Brain pericyte (primary cell): ENCODE data around the gene ADGRA3.
"Not testable (repeated sequence)": the region's sequence is repeated elsewhere in the genome, so short reads cannot be mapped to it uniquely, and the experiment has no call there.

Source experiments
- DNase-seq: peaks from one replicate; pipeline ENCODE4 v3.0.0-alpha.2; 2012; ENCODE audit warnings: low read depth, low spot score

Gene ADGRA3

GRCh38 chr4:22444813-22445212 is 71.1 kb downstream of the ADGRA3 start:
- no peak for DNase-seq

- no peak for DNase-seq
Observed at GRCh38 chr4:22442956-22443355, 72.9 kb downstream of the ADGRA3 start.

- DNase-seq: no peak
Observed at GRCh38 chr4:22440999-22441398, 74.9 kb downstream of the ADGRA3 start.

- no peak for DNase-seq
Observed at GRCh38 chr4:22439947-22440346, 75.9 kb downstream of the ADGRA3 start.

- DNase-seq: no peak
Observed at GRCh38 chr4:22435652-22436051, 80.2 kb downstream of the ADGRA3 start.

- peak; percentile 5 for DNase-seq
Observed at GRCh38 chr4:22434895-22435294, 81.0 kb downstream of the ADGRA3 start.

- DNase-seq: no peak
Observed at GRCh38 chr4:22430626-22431025, 85.2 kb downstream of the ADGRA3 start.

- DNase-seq: no peak
Observed at GRCh38 chr4:22428441-22428840, 87.4 kb downstream of the ADGRA3 start.

GRCh38 chr4:22427675-22428074 is 88.2 kb downstream of the ADGRA3 start:
- no peak for DNase-seq

- DNase-seq: no peak
Observed at GRCh38 chr4:22420291-22420690, 95.6 kb downstream of the ADGRA3 start.

- DNase-seq: no peak
Observed at GRCh38 chr4:22417408-22417807, 98.5 kb downstream of the ADGRA3 start.

GRCh38 chr4:22416403-22416802 is 99.5 kb downstream of the ADGRA3 start:
- DNase-seq: no peak

- DNase-seq: no peak
Observed at GRCh38 chr4:22414833-22415232, 101.0 kb downstream of the ADGRA3 start.

- DNase-seq: no peak
Observed at GRCh38 chr4:22413471-22413870, 102.4 kb downstream of the ADGRA3 start.

GRCh38 chr4:22412013-22412412 is 103.9 kb downstream of the ADGRA3 start:
- no peak for DNase-seq

- no peak for DNase-seq
Observed at GRCh38 chr4:22410645-22411247, 105.1 kb downstream of the ADGRA3 start.

GRCh38 chr4:22408474-22408873 is 107.4 kb downstream of the ADGRA3 start:
- DNase-seq: no peak

- DNase-seq: no peak
Observed at GRCh38 chr4:22407361-22407760, 108.5 kb downstream of the ADGRA3 start.

- DNase-seq: no peak
Observed at GRCh38 chr4:22398671-22399070, 117.2 kb downstream of the ADGRA3 start.

GRCh38 chr4:22391551-22391950 is 124.3 kb downstream of the ADGRA3 start:
- no peak for DNase-seq

GRCh38 chr4:22389240-22389870 is 126.5 kb downstream of the ADGRA3 start:
- DNase-seq: peak; percentile 47

GRCh38 chr4:22385611-22386011 is 130.3 kb downstream of the ADGRA3 start:
- DNase-seq: no peak

GRCh38 chr4:22384154-22384553 is 131.7 kb downstream of the ADGRA3 start:
- DNase-seq: no peak

- not testable (repeated sequence) for DNase-seq
Observed at GRCh38 chr4:22382216-22382615, 133.7 kb downstream of the ADGRA3 start.
